Panc1 (cell line): Measurements from ENCODE around the gene CHST1.

ENCODE experiments used
- CTCF ChIP-seq: fragments of 450-650 bp; IDR thresholded peaks from 2 replicates; pipeline ENCODE4 v1.5.1; 2017; ENCODE audit warnings: mild to moderate bottlenecking
- POLR2AphosphoS5 ChIP-seq: IDR thresholded peaks from 2 replicates; pipeline ENCODE4 v1.6.1; 2012; ENCODE audit warnings: mild to moderate bottlenecking, low read depth, low read length, moderate library complexity
- REST ChIP-seq, 2 experiments: IDR thresholded peaks; 2 replicates each; pipeline ENCODE4 v1.6.1; 2011 to 2012; ENCODE audit warnings: low read depth in 2 of 2, control low read depth in 1 of 2, low read length in 1 of 2, mild to moderate bottlenecking in 1 of 2, moderate library complexity in 1 of 2; ENCODE audit not compliant: insufficient read depth in 1 of 2
- TCF7L2 ChIP-seq: IDR thresholded peaks from 2 replicates; pipeline ENCODE4 v1.6.1; 2011; ENCODE audit warnings: mild to moderate bottlenecking, low read depth, low read length, inconsistent platforms

DNA sequence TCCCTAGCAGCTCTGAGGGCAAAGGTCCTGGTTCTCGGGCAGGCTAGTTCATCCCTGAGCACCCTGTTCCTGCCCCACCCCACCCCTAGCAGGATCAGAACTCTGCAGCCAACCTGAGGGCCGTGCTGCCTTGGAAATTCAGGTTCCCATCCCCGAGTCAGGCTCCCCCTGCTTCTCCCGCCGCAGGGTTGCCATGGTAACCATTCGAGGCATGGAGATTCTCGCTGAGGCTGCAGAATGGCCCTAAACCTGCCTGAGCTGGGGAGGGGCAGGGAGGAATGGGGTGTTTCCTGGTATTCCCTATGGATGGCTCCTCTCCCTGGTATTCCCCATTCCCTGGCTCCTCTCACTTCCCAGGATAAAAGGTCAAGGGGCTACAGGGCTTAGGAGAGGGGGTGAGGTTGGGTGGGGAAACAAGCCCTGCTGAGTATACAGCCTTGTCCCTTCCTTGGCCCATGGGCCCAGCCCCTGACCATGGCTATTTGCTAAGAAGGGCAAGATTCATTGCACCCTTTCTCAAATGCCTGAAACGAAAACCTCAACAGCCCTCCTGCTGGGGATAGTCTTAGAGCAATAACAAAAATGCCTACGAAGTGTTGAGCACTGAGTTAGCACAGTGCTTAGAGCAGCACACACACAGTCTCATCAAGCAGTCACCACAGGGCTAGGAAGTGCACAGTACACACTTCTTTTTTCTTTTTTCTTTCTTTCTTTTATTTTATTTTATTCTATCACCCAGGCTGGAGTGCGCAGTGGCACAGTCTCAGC, 58.7 kb downstream of the CHST1 start:
- TF ChIP-seq CTCF (no peak), POLR2AphosphoS5 (no peak), TCF7L2 (no peak), REST (IDR thresholded peaks at IDR 0.05; ENCODE audit: insufficient read depth in 1 of 2, low read depth in 2 of 2, low read length in 1 of 2) (no peak)
